Mesenchymal stem cell (in vitro differentiated cells and primary cell): ENCODE data around the gene STAG1.
"Not testable (repeated sequence)": the region's sequence is repeated elsewhere in the genome, so short reads cannot be mapped to it uniquely, and the experiment has no call there.

ENCODE experiments used
- DNase-seq: peaks from one replicate; pipeline ENCODE4 v3.0.0-alpha.2; 2013
- H2AFZ ChIP-seq: one replicate; pipeline ENCODE4 v1.6.1; 2013; ENCODE audit warnings: low read depth, mild to moderate bottlenecking, control low read depth, inconsistent platforms, low read length, moderate library complexity
- H2AK5ac ChIP-seq: 2 replicates; pipeline ENCODE4 v1.6.1; 2013; ENCODE audit warnings: low read length, moderate library complexity, mild to moderate bottlenecking, inconsistent platforms; ENCODE audit not compliant: severe bottlenecking
- H2BK120ac ChIP-seq: one replicate; pipeline ENCODE4 v1.6.1; 2013; ENCODE audit warnings: low read depth, mild to moderate bottlenecking, inconsistent platforms, low read length, moderate library complexity
- H2BK12ac ChIP-seq, 2 experiments: one replicate each; pipeline ENCODE4 v1.6.1; 2013; ENCODE audit warnings: inconsistent platforms in 2 of 2, low read length in 2 of 2, mild to moderate bottlenecking in 2 of 2, moderate library complexity in 2 of 2, control low read depth in 1 of 2
- H2BK15ac ChIP-seq: one replicate; pipeline ENCODE4 v1.6.1; 2013; ENCODE audit warnings: mild to moderate bottlenecking, low read depth, inconsistent platforms; ENCODE audit not compliant: poor library complexity, severe bottlenecking
- H2BK5ac ChIP-seq: 2 replicates; pipeline ENCODE4 v1.6.1; 2013; ENCODE audit warnings: low read depth, mild to moderate bottlenecking, low read length, control low read depth, inconsistent platforms; ENCODE audit not compliant: poor library complexity, severe bottlenecking
- H3K14ac ChIP-seq, 2 experiments: one replicate each; pipeline ENCODE4 v1.6.1; 2013; ENCODE audit warnings: inconsistent platforms in 2 of 2, low read length in 2 of 2, control low read depth in 1 of 2, mild to moderate bottlenecking in 1 of 2, moderate library complexity in 1 of 2
- H3K18ac ChIP-seq, 2 experiments: one replicate each; pipeline ENCODE4 v1.6.1; 2013; ENCODE audit warnings: inconsistent platforms in 2 of 2, low read length in 2 of 2, control low read depth in 1 of 2, low read depth in 1 of 2, mild to moderate bottlenecking in 1 of 2
- H3K23ac ChIP-seq, 2 experiments: one replicate each; pipeline ENCODE4 v1.6.1; 2013; ENCODE audit warnings: inconsistent platforms in 2 of 2, low read length in 2 of 2, mild to moderate bottlenecking in 2 of 2, moderate library complexity in 2 of 2, control low read depth in 1 of 2
- H3K27ac ChIP-seq: 2 replicates; pipeline ENCODE4 v1.5.1; 2013; ENCODE audit warnings: mild to moderate bottlenecking, moderate library complexity, low read length, control low read depth, inconsistent platforms; ENCODE audit not compliant: poor library complexity, severe bottlenecking
- H3K27me3 ChIP-seq, 2 experiments: 2 replicates each; pipeline versions ENCODE4 v1.6.1 to v1.7.0; 2013; ENCODE audit warnings: low read length in 2 of 2, mild to moderate bottlenecking in 2 of 2, moderate library complexity in 2 of 2, control low read depth in 1 of 2, inconsistent platforms in 1 of 2; ENCODE audit not compliant: control insufficient read depth in 1 of 2, insufficient read depth in 1 of 2
- H3K36me3 ChIP-seq, 2 experiments: 2 replicates each; pipeline versions ENCODE4 v1.6.1 to v1.7.0; 2013; ENCODE audit warnings: low read length in 2 of 2, control low read depth in 1 of 2, inconsistent platforms in 1 of 2, low read depth in 1 of 2, mild to moderate bottlenecking in 1 of 2; ENCODE audit not compliant: insufficient read depth in 2 of 2, control insufficient read depth in 1 of 2
- H3K4ac ChIP-seq, 2 experiments: one replicate each; pipeline ENCODE4 v1.6.1; 2013; ENCODE audit warnings: inconsistent platforms in 2 of 2, low read length in 2 of 2, mild to moderate bottlenecking in 2 of 2, moderate library complexity in 2 of 2, control low read depth in 1 of 2, low read depth in 1 of 2
- H3K4me1 ChIP-seq: 2 replicates; pipeline ENCODE4 v1.6.1; 2013; ENCODE audit warnings: low read depth, low read length, control low read depth; ENCODE audit not compliant: control insufficient read depth, insufficient read depth
- H3K4me2 ChIP-seq: 2 replicates; pipeline ENCODE4 v1.6.1; 2013; ENCODE audit warnings: low read length, mild to moderate bottlenecking, inconsistent platforms; ENCODE audit not compliant: poor library complexity, severe bottlenecking
- H3K4me3 ChIP-seq, 2 experiments: 2 replicates each; pipeline versions ENCODE4 v1.5.1 to v1.7.0; 2013; ENCODE audit warnings: low read length in 2 of 2, mild to moderate bottlenecking in 2 of 2, control low read depth in 1 of 2, low read depth in 1 of 2; ENCODE audit not compliant: insufficient read depth in 1 of 2
- H3K79me1 ChIP-seq: replicated peaks from 2 replicates; pipeline ENCODE4 v1.6.1; 2013; ENCODE audit warnings: mild to moderate bottlenecking, control low read depth, low read length, inconsistent platforms; ENCODE audit not compliant: poor library complexity, severe bottlenecking
- H3K9ac ChIP-seq: 2 replicates; pipeline ENCODE4 v1.7.0; 2013; ENCODE audit warnings: mild to moderate bottlenecking, low read length, moderate library complexity
- H3K9me3 ChIP-seq: 2 replicates; pipeline ENCODE4 v1.7.0; 2013; ENCODE audit warnings: mild to moderate bottlenecking, low read length; ENCODE audit not compliant: control insufficient read depth
- H4K8ac ChIP-seq: one replicate; pipeline ENCODE4 v1.6.1; 2013; ENCODE audit warnings: inconsistent platforms, mild to moderate bottlenecking, low read length, moderate library complexity
- H4K91ac ChIP-seq: one replicate; pipeline ENCODE4 v1.6.1; 2013; ENCODE audit warnings: mild to moderate bottlenecking, low read length, inconsistent platforms
- WGBS: methylation state at CpG from one replicate; pipeline ENCODE4 v1.1.7; 2013; ENCODE audit warnings: mixed read lengths; 5-methylcytosine and 5-hydroxymethylcytosine counted together

Gene STAG1

DNA sequence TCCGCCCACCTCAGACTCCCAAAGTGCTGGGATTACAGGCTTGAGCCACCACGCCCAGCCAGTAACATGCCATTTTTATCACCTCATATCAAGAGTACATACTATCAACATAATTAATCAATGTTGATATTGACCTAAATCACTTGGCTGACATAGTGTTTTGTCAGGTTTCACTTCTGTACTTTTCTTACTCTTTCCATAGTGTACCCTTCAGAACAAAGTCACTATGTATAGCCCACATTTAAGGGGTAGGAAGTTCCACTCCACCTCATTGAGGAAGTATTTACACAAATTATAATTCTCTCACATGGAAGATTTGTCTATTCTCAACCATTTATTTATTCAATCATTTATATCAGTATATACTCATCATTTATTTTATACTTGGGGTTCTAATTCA is 145.2 kb downstream of the STAG1 start:
- Histone ChIP-seq H2BK12ac (no peak overlapping the region), H3K9me3 (no peaks in the 10 kb centered on the region)
- no CpG with 5 or more reads among the region's 2 CpGs for WGBS

DNA sequence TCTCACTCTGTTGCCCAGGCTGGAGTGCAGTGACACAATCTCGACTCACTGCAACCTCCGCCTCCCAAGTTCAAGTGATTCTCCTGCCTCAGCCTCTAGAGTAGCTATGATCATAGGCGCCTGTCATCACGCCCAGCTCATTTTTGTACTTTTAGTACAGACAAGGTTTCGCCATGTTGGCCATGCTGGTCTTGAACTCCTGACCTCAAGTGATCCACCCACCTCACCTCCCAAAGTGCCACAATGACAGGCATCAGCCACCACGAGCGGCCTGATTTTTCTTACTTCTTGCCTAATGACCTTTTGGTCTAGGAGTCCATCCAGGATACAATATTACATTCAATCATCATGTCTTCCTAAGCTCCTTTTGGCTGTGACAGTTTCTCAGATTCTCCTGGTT is 146.0 kb downstream of the STAG1 start:
- not testable (repeated sequence) for H3K4me2 ChIP-seq, H3K27me3 ChIP-seq, DNase-seq, H2BK120ac ChIP-seq, H3K27ac ChIP-seq, H3K18ac ChIP-seq, H2BK12ac ChIP-seq, H4K8ac ChIP-seq, H3K23ac ChIP-seq, H3K4me3 ChIP-seq, H3K4ac ChIP-seq, H3K4me1 ChIP-seq, H2BK5ac ChIP-seq, H3K9me3 ChIP-seq, H3K14ac ChIP-seq, H2AFZ ChIP-seq, H3K9ac ChIP-seq, H2BK15ac ChIP-seq, H2AK5ac ChIP-seq
- peak overlapping the region; percentile 39 for H4K91ac ChIP-seq
- H3K79me1 ChIP-seq, result peaks cover 26% of the 10 kb centered on the region
- 98% methylated on average over 7 of the region's 7 CpGs for WGBS
- peaks cover 16 to 37% of the 10 kb centered on the region in 2 experiments for H3K36me3 ChIP-seq

More for the DNA sequence above, 145.2 kb downstream of the STAG1 start:
- no peak overlapping the region for H3K4ac ChIP-seq
- no peak overlapping the region for H2BK120ac ChIP-seq
- H2AK5ac ChIP-seq, result no peak overlapping the region
- no peak overlapping the region for H3K23ac ChIP-seq
- no peak overlapping the region for H3K14ac ChIP-seq
- peaks cover 12 to 30% of the 10 kb centered on the region in 2 experiments for H3K36me3 ChIP-seq
- H2BK5ac ChIP-seq, result no peak overlapping the region
- no peak overlapping the region for H2BK15ac ChIP-seq
- no peak overlapping the region for H4K91ac ChIP-seq
- H4K8ac ChIP-seq, result no peak overlapping the region
- no peak overlapping the region for H3K18ac ChIP-seq
- peaks cover 4% of the 10 kb centered on the region for H3K4me1 ChIP-seq
- no peak overlapping the region for H2AFZ ChIP-seq
- no peak overlapping the region for H3K4me3 ChIP-seq
- H3K79me1 ChIP-seq, result peaks cover 28% of the 10 kb centered on the region
- no peak overlapping the region for H3K9ac ChIP-seq
- no peak overlapping the region for H3K4me2 ChIP-seq
- no peak for DNase-seq
- no peak overlapping the region for H3K27ac ChIP-seq
- H3K27me3 ChIP-seq, result no peaks in the 10 kb centered on the region

GRCh38 chr3:136604961-136605360 is 147.2 kb downstream of the STAG1 start:
- peaks cover 25% of the 10 kb centered on the region for H3K79me1 ChIP-seq
- no peak overlapping the region for H3K23ac ChIP-seq
- WGBS, result 2% methylated on average over 1 of the region's 1 CpG
- H2BK15ac ChIP-seq, result no peak overlapping the region
- H4K91ac ChIP-seq, result no peak overlapping the region
- no peak overlapping the region for H3K4me2 ChIP-seq
- no peak overlapping the region for H3K14ac ChIP-seq
- H3K4ac ChIP-seq, result no peak overlapping the region
- H2BK120ac ChIP-seq, result no peak overlapping the region
- H3K9me3 ChIP-seq, result no peaks in the 10 kb centered on the region
- no peak overlapping the region for H4K8ac ChIP-seq
- H2AK5ac ChIP-seq, result no peak overlapping the region
- H3K4me1 ChIP-seq, result peaks cover 2% of the 10 kb centered on the region
- H2BK5ac ChIP-seq, result no peak overlapping the region
- H2BK12ac ChIP-seq, result no peak overlapping the region
- no peak overlapping the region for H3K9ac ChIP-seq
- no peaks in the 10 kb centered on the region for H3K27me3 ChIP-seq
- peaks cover 16 to 46% of the 10 kb centered on the region in 2 experiments for H3K36me3 ChIP-seq
- no peak for DNase-seq
- H3K18ac ChIP-seq, result no peak overlapping the region
- H2AFZ ChIP-seq, result no peak overlapping the region
- H3K27ac ChIP-seq, result no peak overlapping the region
- H3K4me3 ChIP-seq, result no peak overlapping the region

- Histone ChIP-seq H3K9ac (no peak overlapping the region), H4K8ac (no peak overlapping the region), H3K27ac (no peak overlapping the region), H3K79me1 (peaks cover 17% of the 10 kb centered on the region), H3K4me3 (no peak overlapping the region), H3K4ac (no peak overlapping the region), H3K14ac (no peak overlapping the region), H2AFZ (no peak overlapping the region), H3K36me3 (peaks cover 7 to 37% of the 10 kb centered on the region in 2 experiments), H3K27me3 (no peaks in the 10 kb centered on the region), H2BK5ac (no peak overlapping the region), H2BK120ac (no peak overlapping the region), H3K18ac (no peak overlapping the region), H2AK5ac (no peak overlapping the region), H4K91ac (no peak overlapping the region), H3K4me2 (no peak overlapping the region), H3K4me1 (peaks cover 2% of the 10 kb centered on the region), H2BK15ac (no peak overlapping the region), H3K23ac (no peak overlapping the region), H2BK12ac (no peak overlapping the region), H3K9me3 (no peaks in the 10 kb centered on the region)
- no peak for DNase-seq
- WGBS, result no CpG with 5 or more reads among the region's 2 CpGs
These were observed 149.4 kb downstream of the STAG1 start for GRCh38 chr3:136602818-136603217.
